ENCODE measurements around the gene ACER1.

The ACER1 gene

GRCh38 chr19:6267552-6268381 is 65.6 kb downstream of the ACER1 start:
- DNase-seq (ENCODE audit: low read depth), result no peak

GRCh38 chr19:6264803-6265202 is 68.6 kb downstream of the ACER1 start:
- DNase-seq (ENCODE audit: low read depth), result no peak

DNA sequence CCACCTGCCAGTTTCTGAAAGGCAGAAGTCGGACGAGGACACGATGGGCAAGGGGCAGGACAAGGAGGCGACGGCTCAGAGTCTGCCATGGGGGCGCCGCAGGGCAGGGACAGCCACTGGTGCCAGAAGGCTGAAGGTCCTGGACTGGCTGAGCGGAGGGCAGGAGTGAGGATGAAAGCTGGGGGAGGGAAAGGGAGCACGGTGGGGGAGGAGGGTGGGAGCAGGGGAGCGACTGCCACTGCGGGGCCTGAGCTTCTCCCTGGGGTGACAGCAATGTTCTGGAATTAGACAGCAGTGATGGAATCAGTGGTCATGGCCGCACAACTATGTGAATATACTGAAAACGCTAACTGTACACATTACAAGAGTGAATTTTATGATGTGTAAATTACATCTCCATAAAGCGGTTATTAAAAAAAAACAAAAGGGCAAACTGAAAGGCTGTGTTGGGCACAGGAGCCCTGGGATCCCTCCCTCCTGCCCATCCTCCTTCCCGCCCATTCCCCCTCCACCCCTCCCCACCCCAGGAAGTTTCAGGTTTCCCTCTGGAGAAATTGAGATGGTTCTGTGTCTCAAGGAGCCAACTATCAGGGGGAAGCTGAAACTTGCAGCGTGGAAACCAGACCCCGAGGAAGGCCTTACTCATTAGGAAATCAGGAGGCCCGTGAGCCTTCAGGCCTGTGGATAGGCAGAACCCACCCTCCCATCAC is 69.5 kb downstream of the ACER1 start:
- no peak for DNase-seq (ENCODE audit: low read depth)

DNA sequence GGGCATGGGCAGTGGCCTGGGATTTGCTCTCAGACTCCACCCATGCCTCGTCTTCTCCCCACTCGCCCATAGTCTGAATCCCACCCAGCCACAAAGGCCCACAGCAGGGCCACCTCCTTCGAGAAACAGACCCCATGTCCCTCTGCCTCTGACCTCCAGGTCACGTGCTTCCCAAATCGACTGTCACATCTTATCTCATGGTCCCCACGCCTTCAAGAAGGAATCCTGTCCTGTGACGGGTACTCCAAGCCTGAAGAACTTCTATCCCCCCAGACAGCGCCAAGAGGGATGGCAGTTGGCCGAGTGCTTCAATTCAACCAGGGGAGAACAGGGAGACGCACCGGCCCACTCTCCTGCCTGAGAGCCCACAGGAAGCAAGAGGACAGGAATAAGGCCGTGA is 70.1 kb downstream of the ACER1 start:
- no peak for DNase-seq (ENCODE audit: low read depth)

- no peak for DNase-seq (ENCODE audit: low read depth)
These were observed 70.9 kb downstream of the ACER1 start for GRCh38 chr19:6262519-6262918.

- no peak for DNase-seq (ENCODE audit: low read depth)
These were observed 71.5 kb downstream of the ACER1 start for GRCh38 chr19:6261883-6262282.

GRCh38 chr19:6260912-6261650 is 72.3 kb downstream of the ACER1 start:
- DNase-seq (ENCODE audit: low read depth), result peak; percentile 31

DNA sequence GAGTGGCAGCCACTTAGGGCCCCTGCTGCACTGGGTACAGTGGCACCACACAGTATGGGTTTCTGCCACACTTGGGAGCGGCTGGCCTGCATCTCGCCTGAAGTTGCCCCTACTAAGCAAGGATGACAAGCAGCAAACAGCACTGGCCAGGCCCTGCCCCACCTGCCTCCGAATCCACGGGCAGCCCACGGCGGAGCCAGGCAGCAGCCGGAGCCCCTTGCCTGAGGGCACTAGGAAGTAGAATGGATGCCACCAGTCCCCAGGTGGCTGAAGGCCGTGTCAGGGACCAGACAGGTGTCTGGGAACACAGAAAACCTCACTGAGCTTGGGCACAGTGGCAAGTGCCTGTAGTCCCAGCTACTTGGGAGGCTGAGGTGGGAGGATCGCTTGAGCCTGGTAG is 73.0 kb downstream of the ACER1 start:
- DNase-seq (ENCODE audit: low read depth), result no peak

GRCh38 chr19:6259312-6259861 is 74.0 kb downstream of the ACER1 start:
- no peak for DNase-seq (ENCODE audit: low read depth)

DNA sequence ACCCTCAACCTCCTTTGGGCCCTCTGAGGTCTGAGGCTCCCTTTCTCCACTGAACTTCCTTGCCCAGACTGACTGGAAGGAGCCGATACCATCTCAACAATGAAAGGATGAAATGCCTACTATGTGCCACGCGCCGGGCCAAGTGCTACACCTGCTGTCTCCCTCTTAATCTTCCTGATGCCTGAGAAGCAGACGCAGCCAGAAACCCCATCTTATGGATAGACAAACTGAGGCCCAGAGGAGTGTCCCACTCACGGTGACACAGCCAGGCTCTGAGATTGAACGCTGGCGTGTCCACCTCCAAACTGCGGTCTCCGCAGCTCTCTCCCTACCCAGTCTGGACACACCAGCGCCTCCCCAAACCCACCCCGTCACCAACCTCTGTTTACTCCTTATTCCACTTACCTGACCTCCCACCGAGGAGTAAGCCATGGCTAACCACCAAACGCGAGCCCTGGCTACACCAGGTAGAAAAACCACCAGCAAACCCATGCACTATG is 74.5 kb downstream of the ACER1 start:
- DNase-seq (ENCODE audit: low read depth), result no peak
